ENCODE measurements around the gene RIC1.
"Not testable (repeated sequence)": the region's sequence is repeated elsewhere in the genome, so short reads cannot be mapped to it uniquely, and the experiment has no call there.

The RIC1 gene

DNA sequence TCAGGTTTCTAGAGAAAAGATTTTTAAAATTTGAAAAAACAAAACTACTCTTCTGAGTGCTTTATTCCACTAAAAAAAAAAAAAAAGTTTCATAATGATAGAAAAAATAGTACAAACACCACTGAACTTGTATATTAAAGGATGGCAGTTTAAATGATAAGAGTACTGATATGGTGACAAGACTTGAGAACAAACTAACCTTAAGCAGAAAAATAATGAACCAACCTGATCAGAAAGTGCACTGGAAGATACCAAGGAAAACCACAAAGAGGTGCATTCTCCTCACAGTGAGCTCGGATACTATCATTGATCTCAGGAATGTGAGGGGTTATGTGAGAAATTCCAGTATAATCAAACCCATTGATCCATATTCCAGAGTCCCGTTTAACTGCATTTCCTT is 169.7 kb downstream of the RIC1 start:
- Histone ChIP-seq H4K20me1 (ENCODE audit: insufficient read depth, low read length) (no peaks in the 10 kb centered on the region), H3K4me1 (ENCODE audit: insufficient read depth, low read length, severe bottlenecking) (peaks cover 15% of the 10 kb centered on the region), H3K4me3 (ENCODE audit: low read depth, low read length, poor library complexity, severe bottlenecking) (no peak overlapping the region), H3K9me2 (ENCODE audit: low read depth, low read length) (no peaks in the 10 kb centered on the region), H3K9me3 (ENCODE audit: low read length) (no peaks in the 10 kb centered on the region), H3F3A (ENCODE audit: insufficient read depth, low read length) (no peaks in the 10 kb centered on the region), H3K36me3 (ENCODE audit: insufficient read depth, low read length) (peaks cover 34% of the 10 kb centered on the region; the same call in 1 of the 2 replicates), H3K79me2 (ENCODE audit: insufficient read depth, low read length) (no peaks in the 10 kb centered on the region), H3K4me2 (ENCODE audit: low read length) (no peak overlapping the region), H3K27ac (ENCODE audit: low read depth, low read length, poor library complexity, severe bottlenecking) (no peak overlapping the region), H3K27me3 (ENCODE audit: insufficient read depth, low read length) (no peaks in the 10 kb centered on the region), H3K9ac (ENCODE audit: low read length) (no peak overlapping the region), H2AFZ (ENCODE audit: low read length) (no peak overlapping the region)
- TF ChIP-seq, protein P1, sequence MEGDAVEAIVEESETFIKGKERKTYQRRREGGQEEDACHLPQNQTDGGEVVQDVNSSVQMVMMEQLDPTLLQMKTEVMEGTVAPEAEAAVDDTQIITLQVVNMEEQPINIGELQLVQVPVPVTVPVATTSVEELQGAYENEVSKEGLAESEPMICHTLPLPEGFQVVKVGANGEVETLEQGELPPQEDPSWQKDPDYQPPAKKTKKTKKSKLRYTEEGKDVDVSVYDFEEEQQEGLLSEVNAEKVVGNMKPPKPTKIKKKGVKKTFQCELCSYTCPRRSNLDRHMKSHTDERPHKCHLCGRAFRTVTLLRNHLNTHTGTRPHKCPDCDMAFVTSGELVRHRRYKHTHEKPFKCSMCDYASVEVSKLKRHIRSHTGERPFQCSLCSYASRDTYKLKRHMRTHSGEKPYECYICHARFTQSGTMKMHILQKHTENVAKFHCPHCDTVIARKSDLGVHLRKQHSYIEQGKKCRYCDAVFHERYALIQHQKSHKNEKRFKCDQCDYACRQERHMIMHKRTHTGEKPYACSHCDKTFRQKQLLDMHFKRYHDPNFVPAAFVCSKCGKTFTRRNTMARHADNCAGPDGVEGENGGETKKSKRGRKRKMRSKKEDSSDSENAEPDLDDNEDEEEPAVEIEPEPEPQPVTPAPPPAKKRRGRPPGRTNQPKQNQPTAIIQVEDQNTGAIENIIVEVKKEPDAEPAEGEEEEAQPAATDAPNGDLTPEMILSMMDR (IDR thresholded peaks at IDR 0.05; ENCODE audit: low read length) = no peak
- no peak for TF ChIP-seq EZH2 (IDR thresholded peaks at IDR 0.05; ENCODE audit: borderline replicate concordance, low read length)

GRCh38 chr9:5799314-5799713 is 170.4 kb downstream of the RIC1 start:
- Histone ChIP-seq H3K79me2 (ENCODE audit: insufficient read depth, low read length) (no peaks in the 10 kb centered on the region), H3F3A (ENCODE audit: insufficient read depth, low read length) (no peaks in the 10 kb centered on the region), H3K9me2 (ENCODE audit: low read depth, low read length) (no peaks in the 10 kb centered on the region), H2AFZ (ENCODE audit: low read length) (no peak overlapping the region), H3K27ac (ENCODE audit: low read depth, low read length, poor library complexity, severe bottlenecking) (no peak overlapping the region), H3K27me3 (ENCODE audit: insufficient read depth, low read length) (no peaks in the 10 kb centered on the region), H3K9ac (ENCODE audit: low read length) (no peak overlapping the region), H3K9me3 (ENCODE audit: low read length) (no peaks in the 10 kb centered on the region), H3K4me2 (ENCODE audit: low read length) (no peak overlapping the region), H4K20me1 (ENCODE audit: insufficient read depth, low read length) (no peaks in the 10 kb centered on the region), H3K36me3 (ENCODE audit: insufficient read depth, low read length) (peaks cover 34% of the 10 kb centered on the region; the same call in 1 of the 2 replicates), H3K4me1 (ENCODE audit: insufficient read depth, low read length, severe bottlenecking) (peaks cover 15% of the 10 kb centered on the region), H3K4me3 (ENCODE audit: low read depth, low read length, poor library complexity, severe bottlenecking) (no peak overlapping the region)
- no peak for TF ChIP-seq EZH2 (IDR thresholded peaks at IDR 0.05; ENCODE audit: borderline replicate concordance, low read length)
- TF ChIP-seq, protein P1 (IDR thresholded peaks at IDR 0.05; ENCODE audit: low read length) = peak; percentile 64

DNA sequence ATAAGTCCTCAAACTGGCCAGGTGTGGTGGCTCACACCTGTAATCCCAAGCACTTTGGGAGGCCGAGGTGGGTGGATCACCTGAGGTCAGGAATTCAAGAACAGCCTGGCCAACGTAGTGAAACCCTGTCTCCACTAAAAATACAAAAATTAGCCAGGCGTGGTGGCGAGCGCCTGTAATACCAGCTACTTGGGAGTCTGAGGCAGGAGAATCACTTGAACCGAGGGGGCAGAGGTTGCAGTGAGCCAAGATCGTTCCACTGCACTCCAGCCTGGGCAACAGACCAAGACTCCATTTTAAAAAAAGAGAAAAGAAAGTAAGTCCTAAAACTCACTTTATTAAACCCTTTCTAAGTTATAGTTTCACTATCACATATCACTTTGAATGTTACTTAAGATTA is 171.5 kb downstream of the RIC1 start:
- H4K20me1 ChIP-seq (ENCODE audit: insufficient read depth, low read length); H3K9me3 ChIP-seq (ENCODE audit: low read length); H3K9me2 ChIP-seq (ENCODE audit: low read depth, low read length); H3K27me3 ChIP-seq (ENCODE audit: insufficient read depth, low read length); H3K27ac ChIP-seq (ENCODE audit: low read depth, low read length, poor library complexity, severe bottlenecking); H3K4me3 ChIP-seq (ENCODE audit: low read depth, low read length, poor library complexity, severe bottlenecking); H3K4me2 ChIP-seq (ENCODE audit: low read length); H2AFZ ChIP-seq (ENCODE audit: low read length); H3K9ac ChIP-seq (ENCODE audit: low read length); H3K79me2 ChIP-seq (ENCODE audit: insufficient read depth, low read length); H3F3A ChIP-seq (ENCODE audit: insufficient read depth, low read length): not testable (repeated sequence)
- H3K36me3 ChIP-seq (ENCODE audit: insufficient read depth, low read length) = peaks cover 44% of the 10 kb centered on the region; the same call in 1 of the 2 replicates
- peaks cover 15% of the 10 kb centered on the region for H3K4me1 ChIP-seq (ENCODE audit: insufficient read depth, low read length, severe bottlenecking)

DNA sequence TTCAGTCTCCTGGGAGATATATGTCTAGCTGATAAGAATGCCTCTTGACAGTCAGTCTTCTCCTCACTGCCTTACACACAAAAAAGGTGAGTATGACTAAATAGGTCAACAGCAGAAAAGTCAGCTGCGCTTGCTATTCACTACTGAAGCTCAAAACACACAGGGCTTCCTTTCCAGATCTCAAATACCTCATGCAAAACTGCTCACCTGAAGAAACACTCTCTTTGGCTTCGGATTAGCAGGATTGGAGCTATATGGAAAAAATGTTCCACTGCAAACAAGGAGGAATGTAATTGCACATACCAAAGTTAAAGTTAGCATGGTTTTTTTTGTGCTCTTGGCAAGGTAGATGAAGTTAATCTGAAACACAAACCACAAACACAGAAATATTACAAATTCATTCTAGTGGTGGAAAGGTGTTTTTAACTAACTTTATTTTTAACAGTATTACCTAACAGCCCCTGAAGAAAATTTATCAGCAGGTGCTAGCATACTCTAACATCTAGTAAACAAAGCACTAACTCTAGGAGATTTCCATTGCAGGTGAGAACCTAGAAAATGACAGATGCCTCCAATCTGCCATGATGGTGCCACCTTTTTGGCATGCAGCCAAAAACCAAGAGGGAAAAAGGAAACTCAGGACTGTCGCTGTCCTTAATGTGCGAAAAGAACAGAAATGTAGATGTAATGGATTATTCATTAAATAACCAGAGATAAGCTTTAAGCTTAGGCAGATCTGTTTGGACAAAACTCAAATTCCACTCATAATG is 172.2 kb downstream of the RIC1 start:
- peaks cover 52% of the 10 kb centered on the region; the same call in 1 of the 2 replicates for H3K36me3 ChIP-seq (ENCODE audit: insufficient read depth, low read length)
- peaks cover 15% of the 10 kb centered on the region for H3K4me1 ChIP-seq (ENCODE audit: insufficient read depth, low read length, severe bottlenecking)
- H3K79me2 ChIP-seq (ENCODE audit: insufficient read depth, low read length) = no peaks in the 10 kb centered on the region
- H3K4me3 ChIP-seq (ENCODE audit: low read depth, low read length, poor library complexity, severe bottlenecking) = no peak overlapping the region
- no peak overlapping the region for H2AFZ ChIP-seq (ENCODE audit: low read length)
- H3K4me2 ChIP-seq (ENCODE audit: low read length) = no peak overlapping the region
- H3K9me2 ChIP-seq (ENCODE audit: low read depth, low read length) = no peaks in the 10 kb centered on the region
- no peaks in the 10 kb centered on the region for H4K20me1 ChIP-seq (ENCODE audit: insufficient read depth, low read length)
- H3F3A ChIP-seq (ENCODE audit: insufficient read depth, low read length) = no peaks in the 10 kb centered on the region
- no peak overlapping the region for H3K9ac ChIP-seq (ENCODE audit: low read length)
- no peak for TF ChIP-seq EZH2 (IDR thresholded peaks at IDR 0.05; ENCODE audit: borderline replicate concordance, low read length)
- TF ChIP-seq, protein P1 (IDR thresholded peaks at IDR 0.05; ENCODE audit: low read length) = no peak
- H3K27me3 ChIP-seq (ENCODE audit: insufficient read depth, low read length) = no peaks in the 10 kb centered on the region
- H3K9me3 ChIP-seq (ENCODE audit: low read length) = no peaks in the 10 kb centered on the region
- H3K27ac ChIP-seq (ENCODE audit: low read depth, low read length, poor library complexity, severe bottlenecking) = peak overlapping the region; percentile 40
